HFF-Myc (cell line): ENCODE measurements around the gene CCIN.

Source experiments
- DNase-seq: peaks from one replicate; pipeline ENCODE4 v3.0.0-alpha.2; 2011; ENCODE audit warnings: low read depth; ENCODE audit errors: extremely low read depth
- H3K4me3 ChIP-seq: replicated peaks from 2 replicates; pipeline ENCODE4 v1.5.1; 2011; ENCODE audit warnings: low read depth, mild to moderate bottlenecking, control low read depth, low read length
- TF ChIP-seq, protein P1 (sequence below): IDR thresholded peaks from 2 replicates; pipeline ENCODE4 v1.5.1; 2012; ENCODE audit warnings: mild to moderate bottlenecking, low read depth, low read length, control low read depth; ENCODE audit errors: missing control alignments

CCIN gene

DNA sequence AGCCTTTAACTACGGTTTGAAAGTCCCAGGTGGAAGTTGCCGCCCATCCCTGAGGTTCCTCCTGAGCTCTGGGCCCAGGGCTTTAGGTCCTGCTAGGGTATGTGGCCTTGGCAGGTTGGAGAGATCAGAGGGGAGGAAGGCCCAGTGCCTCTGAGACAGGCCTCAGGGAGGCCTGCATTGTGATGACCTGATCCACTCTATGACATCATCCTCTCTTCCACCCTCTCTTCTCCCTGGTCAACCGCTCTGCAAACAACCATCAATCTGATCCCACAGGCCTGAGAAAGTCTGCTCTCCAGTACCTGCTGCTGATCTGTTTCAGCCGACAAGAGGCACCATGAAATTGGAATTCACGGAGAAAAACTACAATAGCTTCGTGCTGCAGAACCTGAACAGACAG, at the start of gene CCIN:
TSS of gene CCIN (plus strand) at position 223 of the 400 bp plus-strand sequence. CDS start at position 338, 115 bp downstream.
- TF ChIP-seq, protein P1, sequence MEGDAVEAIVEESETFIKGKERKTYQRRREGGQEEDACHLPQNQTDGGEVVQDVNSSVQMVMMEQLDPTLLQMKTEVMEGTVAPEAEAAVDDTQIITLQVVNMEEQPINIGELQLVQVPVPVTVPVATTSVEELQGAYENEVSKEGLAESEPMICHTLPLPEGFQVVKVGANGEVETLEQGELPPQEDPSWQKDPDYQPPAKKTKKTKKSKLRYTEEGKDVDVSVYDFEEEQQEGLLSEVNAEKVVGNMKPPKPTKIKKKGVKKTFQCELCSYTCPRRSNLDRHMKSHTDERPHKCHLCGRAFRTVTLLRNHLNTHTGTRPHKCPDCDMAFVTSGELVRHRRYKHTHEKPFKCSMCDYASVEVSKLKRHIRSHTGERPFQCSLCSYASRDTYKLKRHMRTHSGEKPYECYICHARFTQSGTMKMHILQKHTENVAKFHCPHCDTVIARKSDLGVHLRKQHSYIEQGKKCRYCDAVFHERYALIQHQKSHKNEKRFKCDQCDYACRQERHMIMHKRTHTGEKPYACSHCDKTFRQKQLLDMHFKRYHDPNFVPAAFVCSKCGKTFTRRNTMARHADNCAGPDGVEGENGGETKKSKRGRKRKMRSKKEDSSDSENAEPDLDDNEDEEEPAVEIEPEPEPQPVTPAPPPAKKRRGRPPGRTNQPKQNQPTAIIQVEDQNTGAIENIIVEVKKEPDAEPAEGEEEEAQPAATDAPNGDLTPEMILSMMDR = no peak
- no peak for DNase-seq
- H3K4me3 ChIP-seq = no peak within 1 kb of the TSS

DNA sequence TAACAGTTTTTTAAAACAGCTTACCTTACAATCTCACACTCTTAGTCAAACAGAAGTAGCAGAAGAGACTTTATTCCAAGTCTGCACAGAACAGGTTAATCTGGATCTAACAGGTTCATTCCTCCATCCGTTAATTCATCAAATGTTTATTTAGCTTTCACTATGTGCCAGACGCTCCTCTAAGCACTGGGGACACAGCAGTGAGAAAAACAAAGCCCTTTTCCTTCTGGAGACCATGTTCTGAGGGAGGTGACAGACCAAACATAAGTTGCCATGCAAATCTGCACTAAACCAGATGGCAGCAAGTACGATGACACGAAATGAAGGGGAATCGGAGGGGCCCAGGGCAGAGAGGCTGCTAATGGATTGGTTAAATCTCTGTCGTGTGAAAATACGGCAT, 49.7 kb upstream of the CCIN start:
- no peak for DNase-seq

DNA sequence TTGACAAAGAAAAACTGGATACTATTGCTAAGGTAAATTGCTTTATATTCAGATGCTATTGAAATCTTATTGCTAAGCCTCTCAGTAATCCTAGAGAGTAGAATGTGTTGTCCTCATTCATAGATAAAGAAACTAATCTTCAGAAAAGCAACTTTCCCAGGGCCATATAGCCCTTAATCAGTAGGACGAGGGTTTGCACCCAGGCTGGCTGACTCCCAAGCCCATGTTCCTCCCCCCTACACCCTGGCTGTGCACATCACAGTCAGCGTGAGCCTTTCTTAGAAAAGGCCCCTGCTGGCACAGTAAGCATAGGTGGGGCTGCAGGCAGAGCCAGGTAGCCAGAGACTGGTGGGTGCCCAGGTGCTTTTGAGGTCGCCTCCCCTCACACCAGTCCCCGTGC, 48.5 kb upstream of the CCIN start:
- DNase-seq = no peak
- H3K4me3 ChIP-seq = no peak overlapping the region
- TF ChIP-seq, protein P1 = no peak

More for the DNA sequence above, 49.7 kb upstream of the CCIN start:
- TF ChIP-seq, protein P1 = no peak
- no peak overlapping the region for H3K4me3 ChIP-seq

DNA sequence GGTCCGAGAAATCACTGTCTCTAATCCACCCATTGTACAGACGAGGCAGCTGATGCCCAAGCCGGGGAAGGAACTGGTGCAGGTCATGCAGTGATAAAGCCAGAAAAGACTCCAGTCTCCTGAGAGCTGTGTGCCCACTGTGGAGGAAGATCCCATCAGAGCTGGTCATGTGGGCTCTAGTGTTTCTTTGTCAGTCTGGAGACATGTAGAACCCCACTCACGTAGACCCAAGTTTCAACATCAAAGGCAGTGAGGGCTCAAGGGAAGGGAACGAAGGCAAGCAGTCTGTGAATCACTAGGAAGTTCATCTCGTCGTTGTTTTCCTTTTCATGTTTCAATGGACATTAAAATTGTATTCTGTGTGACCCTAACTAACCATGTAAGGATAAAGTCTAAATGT, 47.2 kb upstream of the CCIN start:
- no peak for DNase-seq
- TF ChIP-seq, protein P1 = no peak
- H3K4me3 ChIP-seq = no peak overlapping the region

DNA sequence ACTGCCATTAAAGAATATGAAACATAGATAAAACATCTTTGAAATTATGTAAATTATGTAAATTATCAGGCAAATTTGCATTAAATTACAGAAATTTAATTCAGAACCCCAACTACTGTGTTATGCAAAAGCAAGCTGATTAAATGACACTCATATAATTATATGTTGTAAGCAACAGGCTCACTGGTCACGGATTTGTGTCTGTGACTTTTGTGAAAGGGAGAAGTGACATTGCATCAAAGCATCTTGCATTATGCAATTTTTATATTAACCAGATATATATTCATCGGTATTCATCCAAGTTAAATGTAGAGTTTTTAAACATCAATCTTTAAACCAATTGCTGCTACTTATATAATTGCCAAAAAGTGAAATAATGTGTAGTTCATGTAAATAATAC, 45.7 kb upstream of the CCIN start:
- TF ChIP-seq, protein P1 = no peak
- DNase-seq = no peak
- no peak overlapping the region for H3K4me3 ChIP-seq

DNA sequence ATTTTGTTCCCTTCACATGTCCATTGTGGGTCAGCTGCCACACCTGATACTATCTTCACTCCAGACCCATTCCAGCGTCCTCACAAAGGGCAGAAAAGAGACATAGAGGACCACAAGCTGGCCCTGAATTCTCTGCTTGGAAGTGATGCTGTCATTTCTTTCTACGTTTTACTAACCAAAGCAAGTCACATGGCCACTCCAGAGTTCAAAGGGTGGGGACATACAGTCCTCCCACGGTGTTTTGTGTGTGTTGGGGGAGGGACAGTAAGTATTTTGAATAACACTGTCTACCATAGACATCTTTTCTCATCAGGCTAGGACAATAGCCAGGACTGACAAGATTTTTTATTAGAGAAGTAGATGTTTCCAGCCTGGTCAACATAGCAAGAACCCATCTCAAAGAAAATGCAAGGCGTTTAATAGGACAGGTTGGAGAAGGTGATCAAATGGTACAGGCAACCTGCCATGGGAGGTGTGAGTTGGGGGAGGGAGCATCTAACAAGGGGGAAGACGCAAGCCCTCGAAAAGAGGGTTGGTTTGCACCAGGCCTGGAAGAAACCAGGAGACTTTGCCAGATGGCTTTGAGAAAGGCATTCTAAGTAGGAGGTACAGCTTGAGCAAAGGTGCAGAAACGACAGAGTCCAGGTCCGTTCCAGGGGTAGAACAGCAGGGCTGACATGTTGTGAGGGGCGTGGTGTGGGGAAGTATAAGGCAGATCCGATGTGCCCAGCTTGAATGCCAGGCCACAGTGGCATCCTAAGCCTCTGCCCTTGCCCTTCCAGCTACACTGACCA, 43.9 kb upstream of the CCIN start:
- no peak overlapping the region for H3K4me3 ChIP-seq
- no peak for DNase-seq
- TF ChIP-seq, protein P1 = no peak
